Measurements from ENCODE around the gene MVB12B.

The MVB12B gene

DNA sequence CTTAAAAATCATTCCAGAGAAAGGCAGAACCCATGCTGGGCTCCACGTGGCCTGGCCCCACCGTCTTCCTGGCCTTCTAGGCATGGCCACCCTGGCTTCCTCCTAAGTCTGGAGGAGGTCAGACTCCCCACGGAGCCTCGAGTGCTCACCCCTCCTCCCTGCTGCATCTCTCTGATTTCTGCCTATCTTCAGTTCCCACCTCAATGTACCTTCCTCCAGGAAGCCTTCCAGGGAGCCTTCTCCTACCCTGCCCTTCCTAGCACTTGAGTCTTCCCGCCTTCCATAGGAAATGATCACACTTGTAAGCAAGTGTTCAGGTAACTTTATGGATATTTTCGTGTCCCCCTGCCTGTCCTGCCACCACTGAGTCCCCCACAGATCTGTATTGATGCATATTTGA is 92.0 kb downstream of the MVB12B start:
- ChIA-PET POLR2A (ENCODE audit: low non-redundant PET) (no interaction called here), CTCF (interaction anchor here (0.7 kb wide), 1 partner anchor 215 kb away, joined by 5 read pairs; no protein-coding TSS in a partner anchor)
- TF ChIP-seq, protein P1, sequence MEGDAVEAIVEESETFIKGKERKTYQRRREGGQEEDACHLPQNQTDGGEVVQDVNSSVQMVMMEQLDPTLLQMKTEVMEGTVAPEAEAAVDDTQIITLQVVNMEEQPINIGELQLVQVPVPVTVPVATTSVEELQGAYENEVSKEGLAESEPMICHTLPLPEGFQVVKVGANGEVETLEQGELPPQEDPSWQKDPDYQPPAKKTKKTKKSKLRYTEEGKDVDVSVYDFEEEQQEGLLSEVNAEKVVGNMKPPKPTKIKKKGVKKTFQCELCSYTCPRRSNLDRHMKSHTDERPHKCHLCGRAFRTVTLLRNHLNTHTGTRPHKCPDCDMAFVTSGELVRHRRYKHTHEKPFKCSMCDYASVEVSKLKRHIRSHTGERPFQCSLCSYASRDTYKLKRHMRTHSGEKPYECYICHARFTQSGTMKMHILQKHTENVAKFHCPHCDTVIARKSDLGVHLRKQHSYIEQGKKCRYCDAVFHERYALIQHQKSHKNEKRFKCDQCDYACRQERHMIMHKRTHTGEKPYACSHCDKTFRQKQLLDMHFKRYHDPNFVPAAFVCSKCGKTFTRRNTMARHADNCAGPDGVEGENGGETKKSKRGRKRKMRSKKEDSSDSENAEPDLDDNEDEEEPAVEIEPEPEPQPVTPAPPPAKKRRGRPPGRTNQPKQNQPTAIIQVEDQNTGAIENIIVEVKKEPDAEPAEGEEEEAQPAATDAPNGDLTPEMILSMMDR (conservative IDR thresholded peaks at IDR 0.05; ENCODE audit: low read depth): no peak
- DNase-seq (ENCODE audit: low spot score): no peak
- no peak overlapping the region for H3K27ac ChIP-seq

DNA sequence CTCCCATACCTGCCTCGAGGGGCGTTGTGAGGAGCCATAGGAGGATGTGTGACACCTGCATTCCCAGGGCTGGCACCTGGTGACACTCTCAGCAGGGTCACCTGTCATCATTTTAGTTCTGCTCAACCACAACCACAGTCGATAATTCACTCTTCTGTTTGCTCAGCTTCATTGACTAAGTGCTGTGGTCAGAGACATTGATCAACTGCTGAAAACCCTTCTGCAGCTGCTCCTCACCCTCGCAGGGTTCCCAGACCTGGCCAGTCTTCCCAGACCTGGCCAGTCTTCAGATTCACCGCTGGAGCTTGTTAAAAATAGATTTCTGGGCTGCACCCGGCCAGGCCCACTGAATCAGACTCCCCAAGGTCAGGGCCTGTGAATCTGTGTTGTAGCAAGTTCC is 92.8 kb downstream of the MVB12B start:
- TF ChIP-seq, protein P1 (conservative IDR thresholded peaks at IDR 0.05; ENCODE audit: low read depth): no peak
- no peak for DNase-seq (ENCODE audit: low spot score)
- H3K27ac ChIP-seq: no peak overlapping the region
- CTCF ChIA-PET: interaction anchor here (0.7 to 1.2 kb wide), 2 partner anchors 72 to 216 kb away, joined by 3 to 5 read pairs; no protein-coding TSS in a partner anchor
- POLR2A ChIA-PET (ENCODE audit: low non-redundant PET): no interaction called here

DNA sequence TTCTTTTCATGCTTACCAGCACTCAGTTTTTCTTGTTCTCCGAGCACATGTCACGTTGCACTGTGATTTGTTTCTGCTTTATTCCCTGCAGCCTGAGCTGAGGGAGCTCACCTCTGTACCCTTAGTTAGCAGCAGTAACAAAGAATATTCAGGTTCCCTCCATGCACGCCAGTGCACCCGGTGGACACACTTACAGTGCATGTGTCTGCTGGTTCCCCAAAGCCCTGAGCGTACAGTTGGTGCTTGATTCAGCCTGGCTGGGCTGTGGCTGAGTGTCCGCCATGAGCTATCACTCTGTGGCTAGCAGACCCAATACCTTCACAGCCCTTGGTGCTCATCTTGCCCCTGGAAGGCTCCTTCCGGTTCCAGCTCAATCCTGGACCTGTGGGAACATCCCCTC is 93.5 kb downstream of the MVB12B start:
- TF ChIP-seq, protein P1 (conservative IDR thresholded peaks at IDR 0.05; ENCODE audit: low read depth): no peak
- no peak for DNase-seq (ENCODE audit: low spot score)
- H3K27ac ChIP-seq: no peak overlapping the region
- ChIA-PET POLR2A (ENCODE audit: low non-redundant PET) (interaction anchor here (0.7 kb wide), 1 partner anchor 1273 kb away, joined by 5 read pairs; no protein-coding TSS in a partner anchor), CTCF (interaction anchor here (0.5 to 1.2 kb wide), 4 partner anchors 8 to 1011 kb away, joined by 3 to 4 read pairs (median 3); no protein-coding TSS in a partner anchor)

DNA sequence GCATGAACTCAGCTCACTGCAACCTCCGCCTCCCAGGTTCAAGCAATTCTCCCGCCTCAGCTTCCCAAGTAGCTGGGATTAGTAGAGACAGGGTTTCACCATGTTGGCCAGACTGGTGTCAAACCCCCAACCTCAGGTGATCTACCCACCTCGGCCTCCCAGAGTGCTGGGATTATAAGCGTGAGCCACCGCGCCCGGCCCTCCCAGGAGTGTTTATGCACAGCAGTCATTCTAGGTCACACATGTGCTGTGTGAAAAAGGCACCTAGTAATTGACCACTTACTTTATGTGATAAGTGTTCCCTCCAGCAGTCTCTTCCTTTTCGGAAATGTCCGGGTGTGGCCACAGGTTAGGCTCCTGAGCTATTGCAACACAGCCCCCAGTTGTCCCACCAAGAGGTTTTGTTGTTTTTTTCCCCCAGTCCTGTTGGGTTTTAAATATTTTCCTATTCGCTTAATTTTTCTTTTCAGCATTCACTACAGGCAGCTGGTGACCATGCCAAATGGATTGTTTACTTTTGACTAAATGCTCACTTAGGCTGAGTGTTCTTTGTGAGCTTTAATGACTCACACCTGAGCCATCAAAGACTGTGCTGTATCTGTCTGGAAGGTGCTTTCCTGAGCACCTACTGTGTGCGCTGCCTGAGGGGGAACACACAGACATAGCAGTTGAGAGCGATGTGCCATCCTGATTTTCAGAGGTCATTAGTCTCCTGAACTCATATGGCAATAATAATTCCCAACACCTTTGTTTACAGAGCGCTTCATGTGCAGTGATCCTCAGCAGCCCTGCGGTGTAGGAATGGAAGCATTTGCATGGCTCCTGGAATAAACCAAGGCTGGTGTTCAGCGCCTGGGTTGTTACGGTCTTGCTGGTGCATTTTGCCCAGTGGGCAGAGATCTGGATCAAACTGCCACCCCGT is 94.3 kb downstream of the MVB12B start:
- TF ChIP-seq, protein P1 (conservative IDR thresholded peaks at IDR 0.05; ENCODE audit: low read depth): no peak
- POLR2A ChIA-PET (ENCODE audit: low non-redundant PET): interaction anchor here (0.7 kb wide), 1 partner anchor 1274 kb away, joined by 5 read pairs; no protein-coding TSS in a partner anchor
- H3K27ac ChIP-seq: no peak overlapping the region
- CTCF ChIA-PET: interaction anchor here (0.7 to 1.2 kb wide), 4 partner anchors 70 to 1012 kb away, joined by 3 to 4 read pairs (median 3); no protein-coding TSS in a partner anchor
- peak; percentile 81 for DNase-seq (ENCODE audit: low spot score)

DNA sequence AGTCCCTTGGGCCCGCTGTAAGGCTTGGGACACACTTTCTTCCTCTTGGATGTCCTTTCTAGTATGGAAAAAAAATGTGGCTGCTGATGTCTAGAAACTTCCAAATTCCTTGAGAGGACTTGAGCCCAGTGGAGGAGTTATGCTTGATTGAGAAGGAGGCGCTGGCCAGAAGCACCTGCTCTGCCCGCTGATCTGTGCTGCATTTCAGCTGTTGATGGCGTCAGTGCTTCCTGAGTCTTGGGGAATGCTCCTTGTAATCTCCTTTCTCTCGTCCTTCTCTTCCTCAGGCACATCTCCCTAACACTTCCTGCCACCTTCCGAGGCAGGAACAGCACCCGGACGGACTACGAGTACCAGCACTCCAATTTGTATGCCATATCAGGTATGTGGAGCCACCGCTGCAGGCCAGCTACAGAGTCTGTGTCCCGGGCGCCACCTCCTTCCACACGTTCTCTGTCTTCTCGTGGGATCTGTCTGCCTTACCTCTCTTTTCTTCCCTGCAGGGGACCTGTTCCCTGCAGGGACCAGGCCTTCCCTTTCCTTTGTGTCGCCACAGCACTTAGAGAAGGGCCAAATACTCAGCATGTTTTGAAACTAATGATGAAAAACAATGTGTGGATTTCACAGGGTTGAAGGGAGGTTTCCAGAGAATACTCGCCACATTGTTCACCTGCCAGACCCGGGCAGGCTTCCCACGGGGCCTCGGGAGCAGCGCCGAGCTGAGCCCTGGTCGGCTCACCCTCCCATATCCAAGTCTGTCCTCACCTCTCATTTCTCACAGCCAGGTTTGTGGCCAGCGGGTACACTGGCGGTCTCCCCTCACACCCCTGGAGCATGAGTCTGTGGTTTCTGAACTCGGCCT is 95.2 kb downstream of the MVB12B start:
- H3K27ac ChIP-seq: no peak overlapping the region
- ChIA-PET POLR2A (ENCODE audit: low non-redundant PET) (no interaction called here), CTCF (interaction anchor here (0.9 kb wide), 1 partner anchor 151 kb away, joined by 3 read pairs; no protein-coding TSS in a partner anchor)
- TF ChIP-seq, protein P1 (conservative IDR thresholded peaks at IDR 0.05; ENCODE audit: low read depth): no peak
- DNase-seq (ENCODE audit: low spot score): no peak

Data from RWPE1 (cell line).